Mesothelial cell of epicardium (in vitro differentiated cells): Measurements from ENCODE around the gene ADGRV1. TPM values are rescaled to one million over a fixed set of nuclear protein-coding genes. Genes with fewer than 3 reads are reported as not detected.
"Not testable (repeated sequence)": the region's sequence is repeated elsewhere in the genome, so short reads cannot be mapped to it uniquely, and the experiment has no call there.

Source experiments
- DNase-seq, 2 experiments: peaks; one replicate each; pipeline ENCODE4 v3.0.0; 2021; ENCODE audit warnings: low spot score in 2 of 2; ENCODE audit not compliant: unreplicated experiment in 2 of 2
- H3K27ac Mint-ChIP-seq: 2 replicates; pipeline ENCODE4 v1.8.0; 2021; ENCODE audit warnings: mixed read lengths
- H3K27me3 Mint-ChIP-seq: 2 replicates; pipeline ENCODE4 v1.8.0; 2021; ENCODE audit warnings: low read depth, mixed read lengths
- H3K36me3 Mint-ChIP-seq: 2 replicates; pipeline ENCODE4 v1.8.0; 2021; ENCODE audit warnings: mixed read lengths
- H3K4me1 Mint-ChIP-seq: 2 replicates; pipeline ENCODE4 v1.8.0; 2021; ENCODE audit warnings: mixed read lengths
- H3K4me3 Mint-ChIP-seq: 2 replicates; pipeline ENCODE4 v1.8.0; 2021; ENCODE audit warnings: mild to moderate bottlenecking, moderate library complexity, mixed read lengths
- H3K9me3 Mint-ChIP-seq: 2 replicates; pipeline ENCODE4 v1.8.0; 2021; ENCODE audit warnings: mixed read lengths
- total RNA-seq: library from RNA; stranded (reverse); gene quantifications from 3 replicates; pipeline ENCODE4 v1.2.1, GENCODE V29; 2021
- TF ChIP-seq, protein P1 (sequence below): fragments of 200-600 bp; sonication (generic); IDR thresholded peaks from one replicate; pipeline ENCODE4 v1.5.0; 2021; ENCODE audit warnings: antibody characterized with exemption; ENCODE audit not compliant: unreplicated experiment

ADGRV1 gene
- total RNA-seq, 1 donor from 2014 or later, result 25.4 TPM

DNA sequence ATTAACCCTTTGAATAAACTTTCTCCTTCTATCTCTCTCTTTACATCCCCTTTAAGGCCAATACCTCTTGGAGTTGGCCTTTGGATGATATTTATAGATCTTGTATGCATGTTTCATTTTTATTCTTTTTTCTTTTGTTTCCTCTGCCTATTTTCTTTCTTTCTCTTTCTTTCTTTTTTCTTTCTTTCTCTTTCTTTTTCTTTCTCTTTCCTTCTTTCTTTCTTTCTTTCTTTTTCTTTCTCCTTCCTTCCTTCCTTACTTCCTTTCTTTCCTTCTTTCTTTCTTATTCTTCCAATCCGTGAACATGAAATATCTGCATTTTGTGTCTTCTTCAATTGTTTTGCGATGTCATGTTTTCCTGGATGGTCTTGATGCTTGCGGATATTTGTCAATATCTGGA lies 276.1 kb downstream of the ADGRV1 start:
- no peak for DNase-seq
- Mint-ChIP-seq H3K4me3 (no peak overlapping the region), H3K9me3 (peaks cover 25% of the 10 kb centered on the region), H3K27ac (no peak overlapping the region), H3K4me1 (peaks cover 6% of the 10 kb centered on the region), H3K36me3 (peaks cover 17% of the 10 kb centered on the region), H3K27me3 (no peaks in the 10 kb centered on the region)
- TF ChIP-seq, protein P1, sequence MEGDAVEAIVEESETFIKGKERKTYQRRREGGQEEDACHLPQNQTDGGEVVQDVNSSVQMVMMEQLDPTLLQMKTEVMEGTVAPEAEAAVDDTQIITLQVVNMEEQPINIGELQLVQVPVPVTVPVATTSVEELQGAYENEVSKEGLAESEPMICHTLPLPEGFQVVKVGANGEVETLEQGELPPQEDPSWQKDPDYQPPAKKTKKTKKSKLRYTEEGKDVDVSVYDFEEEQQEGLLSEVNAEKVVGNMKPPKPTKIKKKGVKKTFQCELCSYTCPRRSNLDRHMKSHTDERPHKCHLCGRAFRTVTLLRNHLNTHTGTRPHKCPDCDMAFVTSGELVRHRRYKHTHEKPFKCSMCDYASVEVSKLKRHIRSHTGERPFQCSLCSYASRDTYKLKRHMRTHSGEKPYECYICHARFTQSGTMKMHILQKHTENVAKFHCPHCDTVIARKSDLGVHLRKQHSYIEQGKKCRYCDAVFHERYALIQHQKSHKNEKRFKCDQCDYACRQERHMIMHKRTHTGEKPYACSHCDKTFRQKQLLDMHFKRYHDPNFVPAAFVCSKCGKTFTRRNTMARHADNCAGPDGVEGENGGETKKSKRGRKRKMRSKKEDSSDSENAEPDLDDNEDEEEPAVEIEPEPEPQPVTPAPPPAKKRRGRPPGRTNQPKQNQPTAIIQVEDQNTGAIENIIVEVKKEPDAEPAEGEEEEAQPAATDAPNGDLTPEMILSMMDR, result no peak

DNA sequence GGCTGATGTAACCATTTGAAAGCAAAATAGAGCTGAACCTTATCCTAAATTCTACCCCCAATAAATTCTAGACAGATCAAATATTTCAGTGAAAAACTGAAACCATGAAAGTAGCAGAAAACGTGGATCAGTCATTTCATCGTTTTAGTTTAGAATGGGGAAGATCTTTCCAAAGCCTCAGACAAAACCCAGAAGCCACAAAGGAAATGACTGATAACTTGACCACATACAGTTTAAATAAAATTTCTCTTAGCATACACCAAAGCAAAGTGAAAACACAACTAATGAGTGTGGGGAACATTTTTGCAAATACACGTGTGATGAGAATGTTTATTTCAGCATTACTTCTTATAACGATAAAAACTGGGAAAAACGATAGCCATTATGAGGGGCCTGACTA lies 284.8 kb downstream of the ADGRV1 start:
- H3K4me3 Mint-ChIP-seq, result no peak overlapping the region
- peaks cover 7% of the 10 kb centered on the region for H3K9me3 Mint-ChIP-seq
- TF ChIP-seq, protein P1, result no peak
- no peaks in the 10 kb centered on the region for H3K36me3 Mint-ChIP-seq
- H3K27ac Mint-ChIP-seq, result no peak overlapping the region
- DNase-seq, result no peak
- H3K4me1 Mint-ChIP-seq, result peaks cover 5% of the 10 kb centered on the region
- no peaks in the 10 kb centered on the region for H3K27me3 Mint-ChIP-seq

DNA sequence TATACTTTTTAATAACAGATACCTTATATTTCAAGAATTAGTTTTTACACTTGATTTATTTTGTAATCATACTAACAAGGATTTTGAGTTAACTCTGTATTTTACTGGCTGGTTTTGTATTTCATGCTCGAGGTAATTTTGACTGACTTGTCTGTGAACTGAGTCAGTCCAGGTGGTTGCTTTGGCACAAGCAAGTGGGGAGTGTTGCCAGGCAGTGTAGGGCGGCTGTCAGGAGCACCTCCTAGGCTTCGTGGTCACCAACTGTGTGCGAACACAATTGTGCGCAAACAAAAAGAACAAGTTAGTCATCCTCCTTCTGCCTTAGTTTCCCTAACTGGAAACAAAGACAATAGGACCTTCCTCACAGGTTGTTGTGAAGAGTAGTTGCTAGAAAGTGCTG lies 286.3 kb downstream of the ADGRV1 start:
- Mint-ChIP-seq H3K4me1 (peaks cover 5% of the 10 kb centered on the region), H3K9me3 (peaks cover 3% of the 10 kb centered on the region), H3K27me3 (no peaks in the 10 kb centered on the region), H3K36me3 (no peaks in the 10 kb centered on the region), H3K27ac (no peak overlapping the region), H3K4me3 (no peak overlapping the region)
- TF ChIP-seq, protein P1, result no peak
- DNase-seq, result no peak

DNA sequence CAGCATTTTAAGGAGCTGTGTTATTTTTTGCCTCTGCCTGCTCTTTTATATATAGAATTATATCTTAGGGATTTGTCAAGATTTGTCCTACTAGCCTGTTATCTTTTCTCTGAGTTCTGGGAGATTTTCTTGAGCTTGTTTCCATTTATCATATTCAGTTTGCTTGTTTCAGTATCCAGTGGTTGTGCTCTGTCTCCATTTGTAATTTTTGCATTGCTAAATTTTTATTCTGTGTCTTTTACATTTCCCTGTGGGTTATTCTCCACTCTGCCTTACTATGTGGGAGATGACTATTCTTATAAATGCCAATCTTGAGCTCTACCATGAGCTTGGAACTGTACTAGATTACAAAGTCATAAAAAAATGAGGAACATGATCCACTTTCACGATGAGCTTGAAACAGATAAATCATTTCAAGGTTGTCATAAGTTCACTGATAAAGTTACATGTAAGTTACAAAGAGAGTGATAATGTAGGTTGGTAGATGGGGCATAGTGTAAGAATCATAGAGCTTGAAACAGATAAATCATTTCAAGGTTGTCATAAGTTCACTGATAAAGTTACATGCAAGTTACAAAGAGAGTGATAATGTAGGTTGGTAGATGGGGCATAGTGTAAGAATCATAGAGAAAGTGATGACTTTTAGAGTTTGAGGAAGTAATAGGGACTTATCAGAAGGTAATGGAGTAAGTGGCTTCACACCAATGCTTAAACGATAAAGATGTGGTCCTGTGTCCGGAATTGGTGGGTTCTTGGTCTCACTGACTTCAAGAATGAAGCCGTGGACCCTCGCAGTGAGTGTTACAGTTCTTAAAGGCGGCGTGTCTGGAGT lies 287.3 kb downstream of the ADGRV1 start:
- Mint-ChIP-seq H3K9me3 (peaks cover 3% of the 10 kb centered on the region), H3K4me1 (peaks cover 5% of the 10 kb centered on the region), H3K4me3 (no peak overlapping the region), H3K27me3 (no peaks in the 10 kb centered on the region), H3K36me3 (no peaks in the 10 kb centered on the region), H3K27ac (no peak overlapping the region)
- no peak for DNase-seq
- TF ChIP-seq, protein P1, result no peak

GRCh38 chr5:90847606-90848005 lies 289.0 kb downstream of the ADGRV1 start:
- H3K9me3 Mint-ChIP-seq, DNase-seq, H3K36me3 Mint-ChIP-seq, H3K27me3 Mint-ChIP-seq, H3K4me3 Mint-ChIP-seq, H3K4me1 Mint-ChIP-seq, H3K27ac Mint-ChIP-seq: not testable (repeated sequence)

DNA sequence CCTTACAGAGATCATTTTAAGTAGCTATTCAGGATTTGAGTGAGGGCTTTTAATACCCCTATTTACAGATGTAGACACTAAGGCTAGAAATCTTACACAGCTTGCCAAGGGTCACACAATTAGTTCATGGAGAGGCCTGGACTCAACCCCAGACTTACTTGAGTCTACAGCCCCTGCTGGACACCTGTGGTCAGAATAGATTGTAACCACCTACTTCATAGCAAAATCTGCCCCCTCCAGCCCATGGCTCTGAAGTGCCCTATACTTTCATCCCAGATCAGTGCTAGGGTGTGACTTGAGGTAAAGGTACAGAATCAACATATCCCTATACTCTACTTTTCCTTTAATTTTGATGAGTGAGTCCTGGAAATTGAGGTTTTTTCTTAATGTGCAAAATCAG lies 291.3 kb downstream of the ADGRV1 start:
- no peaks in the 10 kb centered on the region for H3K36me3 Mint-ChIP-seq
- peaks cover 8% of the 10 kb centered on the region for H3K4me1 Mint-ChIP-seq
- no peak overlapping the region for H3K27ac Mint-ChIP-seq
- no peak overlapping the region for H3K4me3 Mint-ChIP-seq
- TF ChIP-seq, protein P1, result no peak
- H3K9me3 Mint-ChIP-seq, result peaks cover 3% of the 10 kb centered on the region
- DNase-seq, result no peak
- H3K27me3 Mint-ChIP-seq, result no peaks in the 10 kb centered on the region
